KMS-11 (cell line): ENCODE measurements around the gene RHOBTB3.

Experiments
- H2AFZ ChIP-seq: fragments of 200-600 bp; sonication (generic); 2 replicates; pipeline ENCODE4 v1.6.1; 2016; ENCODE audit warnings: antibody characterized with exemption, mixed run types, low read depth
- H3K27ac ChIP-seq: fragments of 200-600 bp; sonication (generic); 2 replicates; pipeline ENCODE4 v1.6.1; 2016; ENCODE audit warnings: mild to moderate bottlenecking, mixed run types
- H3K27me3 ChIP-seq: fragments of 200-600 bp; sonication (generic); 2 replicates; pipeline ENCODE4 v1.6.1; 2017; ENCODE audit warnings: mild to moderate bottlenecking, low read depth, mixed run types, moderate library complexity; ENCODE audit not compliant: insufficient read depth
- H3K36me3 ChIP-seq: fragments of 200-600 bp; sonication (generic); 2 replicates; pipeline ENCODE4 v1.6.1; 2017; ENCODE audit warnings: mild to moderate bottlenecking, mixed run types; ENCODE audit not compliant: insufficient read depth
- H3K4me1 ChIP-seq: fragments of 200-600 bp; sonication (generic); 2 replicates; pipeline ENCODE4 v1.6.1; 2016; ENCODE audit warnings: mild to moderate bottlenecking, low read depth, mixed run types; ENCODE audit not compliant: poor library complexity, severe bottlenecking
- H3K4me2 ChIP-seq: fragments of 200-600 bp; sonication (generic); 2 replicates; pipeline ENCODE4 v1.7.0; 2016; ENCODE audit warnings: mild to moderate bottlenecking, mixed run types
- H3K4me3 ChIP-seq: fragments of 200-600 bp; sonication (generic); IDR thresholded peaks from 2 replicates; pipeline ENCODE4 v1.6.1; 2017; ENCODE audit warnings: low read depth, low read length, mixed read lengths; ENCODE audit not compliant: insufficient read depth
- H3K79me2 ChIP-seq: fragments of 200-600 bp; sonication (generic); 2 replicates; pipeline ENCODE4 v1.6.1; 2016; ENCODE audit warnings: low read depth, mixed run types; ENCODE audit not compliant: insufficient read depth
- H3K9ac ChIP-seq: fragments of 200-600 bp; sonication (generic); 2 replicates; pipeline ENCODE4 v1.6.1; 2016; ENCODE audit warnings: mild to moderate bottlenecking, mixed run types
- H4K20me1 ChIP-seq: fragments of 200-600 bp; sonication (generic); 2 replicates; pipeline ENCODE4 v1.6.1; 2016; ENCODE audit warnings: mild to moderate bottlenecking, mixed run types; ENCODE audit not compliant: insufficient read depth
- TF ChIP-seq, protein P1 (sequence below): fragments of 200-600 bp; sonication (generic); conservative IDR thresholded peaks from 2 replicates; pipeline ENCODE4 v1.6.1; 2017; ENCODE audit warnings: low read depth, mild to moderate bottlenecking, antibody characterized with exemption, low read length, moderate library complexity, mixed read lengths

Gene RHOBTB3

GRCh38 chr5:95689680-95690079, 41.5 kb upstream of the RHOBTB3 start:
- no peaks in the 10 kb centered on the region for H3K4me1 ChIP-seq
- no peaks in the 10 kb centered on the region for H3K27me3 ChIP-seq
- no peaks in the 10 kb centered on the region for H4K20me1 ChIP-seq
- no peak overlapping the region for H3K9ac ChIP-seq
- H3K4me2 ChIP-seq: no peak overlapping the region
- H2AFZ ChIP-seq: no peak overlapping the region
- H3K36me3 ChIP-seq: no peaks in the 10 kb centered on the region
- no peak overlapping the region for H3K27ac ChIP-seq
- H3K4me3 ChIP-seq: no peak overlapping the region
- no peaks in the 10 kb centered on the region for H3K79me2 ChIP-seq
- TF ChIP-seq, protein P1, sequence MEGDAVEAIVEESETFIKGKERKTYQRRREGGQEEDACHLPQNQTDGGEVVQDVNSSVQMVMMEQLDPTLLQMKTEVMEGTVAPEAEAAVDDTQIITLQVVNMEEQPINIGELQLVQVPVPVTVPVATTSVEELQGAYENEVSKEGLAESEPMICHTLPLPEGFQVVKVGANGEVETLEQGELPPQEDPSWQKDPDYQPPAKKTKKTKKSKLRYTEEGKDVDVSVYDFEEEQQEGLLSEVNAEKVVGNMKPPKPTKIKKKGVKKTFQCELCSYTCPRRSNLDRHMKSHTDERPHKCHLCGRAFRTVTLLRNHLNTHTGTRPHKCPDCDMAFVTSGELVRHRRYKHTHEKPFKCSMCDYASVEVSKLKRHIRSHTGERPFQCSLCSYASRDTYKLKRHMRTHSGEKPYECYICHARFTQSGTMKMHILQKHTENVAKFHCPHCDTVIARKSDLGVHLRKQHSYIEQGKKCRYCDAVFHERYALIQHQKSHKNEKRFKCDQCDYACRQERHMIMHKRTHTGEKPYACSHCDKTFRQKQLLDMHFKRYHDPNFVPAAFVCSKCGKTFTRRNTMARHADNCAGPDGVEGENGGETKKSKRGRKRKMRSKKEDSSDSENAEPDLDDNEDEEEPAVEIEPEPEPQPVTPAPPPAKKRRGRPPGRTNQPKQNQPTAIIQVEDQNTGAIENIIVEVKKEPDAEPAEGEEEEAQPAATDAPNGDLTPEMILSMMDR: no peak

DNA sequence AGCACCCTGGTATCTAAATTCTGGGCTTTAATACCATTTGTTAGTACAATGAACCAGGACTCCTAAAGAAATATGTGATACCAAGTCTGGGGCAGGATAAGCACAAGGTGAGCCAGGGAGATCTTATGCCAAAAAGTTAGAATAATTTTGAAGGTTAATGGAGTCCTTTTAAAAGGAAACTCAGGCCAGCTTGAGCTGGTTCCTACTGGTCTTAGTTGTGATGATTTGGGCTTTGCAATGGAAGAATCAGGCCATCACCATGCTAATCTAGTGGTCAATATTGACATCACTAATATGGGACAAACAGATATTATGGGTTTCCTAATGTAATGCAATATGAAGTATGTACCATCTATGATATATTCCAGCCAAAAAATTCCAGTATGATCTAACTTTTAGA, 40.8 kb upstream of the RHOBTB3 start:
- TF ChIP-seq, protein P1: no peak
- no peaks in the 10 kb centered on the region for H4K20me1 ChIP-seq

GRCh38 chr5:95697781-95698681, 33.1 kb upstream of the RHOBTB3 start:
- Histone ChIP-seq H3K4me1 (no peaks in the 10 kb centered on the region), H3K4me2 (no peak overlapping the region), H3K9ac (no peak overlapping the region), H3K27ac (no peak overlapping the region), H2AFZ (no peak overlapping the region), H4K20me1 (no peaks in the 10 kb centered on the region), H3K27me3 (no peaks in the 10 kb centered on the region), H3K36me3 (no peaks in the 10 kb centered on the region), H3K4me3 (no peak overlapping the region), H3K79me2 (no peaks in the 10 kb centered on the region)
- TF ChIP-seq, protein P1: no peak

More for the DNA sequence above, 40.8 kb upstream of the RHOBTB3 start:
- H3K4me1 ChIP-seq: no peaks in the 10 kb centered on the region
- H3K36me3 ChIP-seq: no peaks in the 10 kb centered on the region
- no peaks in the 10 kb centered on the region for H3K79me2 ChIP-seq
- H3K27ac ChIP-seq: no peak overlapping the region
- H3K27me3 ChIP-seq: no peaks in the 10 kb centered on the region
- no peak overlapping the region for H2AFZ ChIP-seq
- H3K9ac ChIP-seq: no peak overlapping the region
- no peak overlapping the region for H3K4me3 ChIP-seq
- H3K4me2 ChIP-seq: no peak overlapping the region

DNA sequence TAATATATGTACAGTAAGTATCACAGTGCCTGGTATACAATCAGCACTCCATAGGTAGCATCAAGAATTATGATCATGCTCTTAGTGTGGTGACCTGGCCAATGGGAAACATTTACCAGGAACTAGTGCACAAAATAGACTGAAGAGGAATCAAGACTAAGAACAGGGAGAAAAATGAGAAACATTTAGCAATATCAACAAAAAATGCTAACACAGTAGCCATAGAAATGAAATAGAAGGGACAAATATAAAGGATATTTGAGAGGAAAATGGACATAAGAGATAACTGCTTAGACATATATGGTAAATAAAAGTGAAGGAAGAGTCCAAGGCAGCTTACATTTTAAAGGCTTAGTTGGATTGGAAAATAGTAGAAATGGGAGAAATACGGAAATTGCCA, 31.8 kb upstream of the RHOBTB3 start:
- Histone ChIP-seq H3K9ac (no peak overlapping the region), H4K20me1 (no peaks in the 10 kb centered on the region), H3K27ac (no peak overlapping the region), H3K4me3 (no peak overlapping the region), H3K4me1 (no peaks in the 10 kb centered on the region), H3K36me3 (no peaks in the 10 kb centered on the region), H2AFZ (no peak overlapping the region), H3K4me2 (no peak overlapping the region), H3K27me3 (no peaks in the 10 kb centered on the region), H3K79me2 (no peaks in the 10 kb centered on the region)
- TF ChIP-seq, protein P1: no peak
